K562 (cell line): ENCODE measurements around the gene ADTRP.

Experiments
- GABPA ChIP-seq: fragments of 200-800 bp; sonication (Bioruptor generic); conservative IDR thresholded peaks from 2 replicates; pipeline ENCODE4 v1.6.1; 2016; ENCODE audit warnings: low read depth, missing genetic modification characterization, missing compliant biosample characterization
- NCOR1 ChIP-seq: fragments of 450-650 bp; IDR thresholded peaks from 2 replicates; pipeline ENCODE4 v1.6.1; 2016; ENCODE audit warnings: mild to moderate bottlenecking, moderate library complexity
- PREB ChIP-seq: sonication (generic); formaldehyde crosslinking; IDR thresholded peaks from 2 replicates; pipeline ENCODE4 v1.8.1; 2023; ENCODE audit warnings: mild to moderate bottlenecking, missing genetic modification reagents
- ZEB2 ChIP-seq: fragments of 450-650 bp; IDR thresholded peaks from 2 replicates; pipeline ENCODE4 v1.6.1; 2016

- TF ChIP-seq GABPA (tag) (no peak; the same call in 1 of the 2 replicates), ZEB2 (no peak), PREB (CRISPR knock-in tag) (no peak), NCOR1 (peak; percentile 37; the same call in 1 of the 2 replicates)
Observed at GRCh38 chr6:11778648-11779328, at the start of gene ADTRP.
